DMS114 treated with DMSO at 0.1 percent for 48 hours (cell line): Measurements from ENCODE around the gene TRIM37.
A peak's percentile ranks its signal among the peaks of the same experiment; 100 is the strongest.
"Not testable (repeated sequence)": the region's sequence is repeated elsewhere in the genome, so short reads cannot be mapped to it uniquely, and the experiment has no call there.

Experiments used
- DNase-seq: peaks from one replicate; lab custom pipeline; 2025; ENCODE audit not compliant: unreplicated experiment; lab: John Stamatoyannopoulos, UW

The TRIM37 gene

GRCh38 chr17:59106463-59107305, at the start of gene TRIM37:
Gene TRIM37, minus strand, starts transcription at chr17:59106880. Its CDS starts 419 bp downstream, at chr17:59106461.
- peak; percentile 97 for DNase-seq

DNA sequence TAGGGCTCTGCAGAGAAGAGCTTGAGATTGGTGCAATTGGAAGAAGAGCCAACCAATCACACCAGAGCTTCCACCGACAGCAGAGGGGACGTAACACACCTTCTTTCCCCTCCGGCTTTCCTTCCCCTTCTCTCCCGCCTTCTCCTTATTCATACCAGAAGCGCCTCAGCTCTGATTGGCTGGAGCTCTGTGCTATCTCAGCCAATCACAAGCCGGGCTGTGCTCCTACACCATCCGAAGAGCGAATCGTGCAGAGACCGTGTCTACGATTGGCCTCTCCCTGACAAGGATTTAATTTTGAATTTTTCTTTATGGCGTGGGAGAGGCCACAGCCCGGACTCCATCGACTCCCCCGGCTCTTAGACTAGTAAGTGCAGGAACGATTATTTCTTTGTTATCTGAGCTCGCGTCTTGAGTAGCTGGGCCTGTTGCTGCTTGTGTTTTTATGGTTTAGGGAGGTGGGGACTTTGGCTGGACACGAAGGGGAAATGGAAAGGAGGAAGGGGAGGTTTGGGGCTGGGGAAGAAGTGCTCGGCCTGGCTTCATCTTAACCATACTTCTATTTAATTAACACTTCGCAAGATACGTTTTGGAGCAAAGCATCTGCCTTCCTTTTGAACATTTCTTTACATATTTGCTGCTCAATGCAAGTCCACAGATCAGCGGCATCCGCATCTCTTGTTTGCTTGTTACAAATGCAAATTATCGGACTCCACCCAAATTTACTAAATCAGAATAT, 48.9 kb upstream of the TRIM37 start, which contains the start of gene PRR11:
Gene PRR11 (plus strand): TSS at position 308 of the 739 bp plus-strand sequence. CDS start 14,007 bp downstream, outside the sequence.
- DNase-seq, result no peak

GRCh38 chr17:59154721-59155438, 48.2 kb upstream of the TRIM37 start, which contains the start of gene SKA2:
Gene SKA2, minus strand, starts transcription at chr17:59155186. Its CDS starts 23 bp downstream, at chr17:59155163.
- peak; percentile 100 for DNase-seq

- no peak for DNase-seq
These were observed 47.6 kb upstream of the TRIM37 start for GRCh38 chr17:59154292-59154720.

DNA sequence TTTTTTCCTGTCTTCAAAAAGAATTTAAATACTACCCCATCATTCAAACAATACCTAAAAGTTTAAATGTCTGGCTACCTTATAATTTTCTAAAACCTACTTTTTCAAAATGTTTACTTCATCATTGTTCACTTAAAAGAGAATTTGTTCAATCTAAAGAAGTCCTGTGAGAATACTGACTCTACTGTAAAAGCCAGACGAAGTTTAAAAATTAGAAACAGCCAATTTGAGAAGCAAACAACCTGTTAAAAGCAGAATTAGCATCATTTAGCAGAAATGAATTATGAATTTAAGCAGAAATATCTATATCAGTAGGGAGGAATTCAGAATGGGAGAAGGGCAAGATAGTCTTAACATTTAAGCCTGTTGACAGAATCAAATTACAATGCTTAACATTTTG, 46.2 kb upstream of the TRIM37 start:
- DNase-seq, result no peak

DNA sequence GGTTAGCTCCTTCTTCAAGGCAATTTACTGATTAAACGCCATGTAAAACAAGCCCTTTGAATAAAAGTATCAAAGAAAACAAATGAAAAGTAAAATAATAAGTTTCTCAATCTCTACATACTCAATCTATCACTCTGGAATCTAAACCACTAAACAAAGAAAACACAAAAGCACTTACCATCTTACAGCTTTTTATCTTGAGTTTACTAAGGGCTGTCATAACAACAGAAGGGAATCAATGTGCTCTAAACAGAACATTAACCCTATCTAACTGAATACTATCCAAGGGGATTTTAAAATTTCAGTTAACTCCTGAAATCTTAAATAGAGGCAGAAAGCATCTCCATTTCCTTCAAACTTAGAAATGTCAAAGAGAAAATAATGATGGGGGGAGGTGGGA, 44.9 kb upstream of the TRIM37 start:
- no peak for DNase-seq

GRCh38 chr17:59151006-59151405, 44.3 kb upstream of the TRIM37 start:
- DNase-seq, result no peak

DNA sequence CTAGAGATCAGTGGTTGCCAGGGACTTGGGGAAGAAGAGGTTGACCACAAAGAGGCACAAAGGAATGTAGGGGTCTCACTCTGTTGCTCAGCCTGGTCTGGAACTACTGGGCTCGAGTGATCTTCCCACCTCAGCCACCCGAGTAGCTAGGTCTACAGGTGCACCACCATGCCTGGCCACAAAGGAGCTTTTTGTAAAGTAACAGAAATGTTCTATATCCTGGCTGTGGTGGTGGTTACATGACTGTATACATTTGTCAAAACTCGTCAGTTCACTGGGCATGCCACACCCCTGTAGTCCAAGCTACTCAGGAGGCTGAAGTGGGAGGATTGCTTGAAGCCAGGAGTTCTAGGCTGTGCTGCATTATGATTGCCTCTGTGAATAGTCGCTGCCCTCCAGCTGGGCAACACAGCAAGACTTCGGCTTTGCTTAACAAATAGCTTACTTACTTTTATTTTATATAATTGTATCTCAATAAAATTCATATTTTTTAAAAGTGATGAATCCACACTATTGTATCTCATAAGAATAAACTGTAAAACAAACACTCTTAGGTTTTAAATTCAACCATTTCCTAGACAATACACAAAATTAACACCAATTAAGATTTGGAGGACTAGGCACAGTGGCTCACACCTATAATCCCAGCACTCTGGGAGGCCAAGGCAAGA, 43.3 kb upstream of the TRIM37 start:
- no peak for DNase-seq

DNA sequence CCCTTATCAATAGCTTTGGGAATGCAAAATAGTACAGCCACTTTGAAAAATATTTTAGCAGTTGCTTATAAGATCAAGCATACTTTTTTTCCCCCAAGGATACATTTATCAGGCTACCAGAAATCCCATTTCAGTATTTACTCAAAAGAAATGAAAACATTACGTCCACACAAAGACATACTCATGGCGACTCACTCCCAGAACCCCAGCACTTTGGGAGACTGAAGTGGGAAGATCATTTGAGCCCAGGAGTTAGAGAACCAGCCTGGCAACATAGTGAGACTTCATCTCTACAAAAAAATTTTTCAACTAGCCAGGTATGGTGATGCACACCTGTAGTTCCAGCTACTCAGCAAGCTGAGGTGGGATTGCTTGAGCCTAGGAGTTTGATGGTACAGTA, 42.4 kb upstream of the TRIM37 start:
- DNase-seq, result no peak

- DNase-seq, result no peak
These were observed 39.0 kb upstream of the TRIM37 start for GRCh38 chr17:59145571-59146096.

GRCh38 chr17:59141860-59142259, 35.2 kb upstream of the TRIM37 start:
- no peak for DNase-seq

DNA sequence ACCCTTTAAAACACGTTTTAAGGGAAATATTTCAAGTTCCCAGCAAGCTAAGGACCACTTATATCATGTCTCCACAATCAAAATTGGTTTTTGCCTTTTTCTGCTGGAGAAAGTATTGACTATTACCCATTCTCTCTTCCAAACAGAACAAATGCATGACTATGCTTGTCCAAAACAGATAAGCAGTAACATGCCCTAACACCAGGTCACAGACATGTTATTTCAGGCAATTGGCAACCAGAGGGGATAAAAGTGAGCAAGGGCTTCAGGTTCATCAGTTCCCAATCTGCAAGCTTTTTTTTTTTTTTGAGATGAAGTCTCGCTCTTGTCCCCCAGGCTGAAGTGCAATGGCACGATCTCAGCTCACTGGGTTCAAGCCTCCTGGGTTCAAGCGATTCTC, 33.3 kb upstream of the TRIM37 start:
- no peak for DNase-seq

DNA sequence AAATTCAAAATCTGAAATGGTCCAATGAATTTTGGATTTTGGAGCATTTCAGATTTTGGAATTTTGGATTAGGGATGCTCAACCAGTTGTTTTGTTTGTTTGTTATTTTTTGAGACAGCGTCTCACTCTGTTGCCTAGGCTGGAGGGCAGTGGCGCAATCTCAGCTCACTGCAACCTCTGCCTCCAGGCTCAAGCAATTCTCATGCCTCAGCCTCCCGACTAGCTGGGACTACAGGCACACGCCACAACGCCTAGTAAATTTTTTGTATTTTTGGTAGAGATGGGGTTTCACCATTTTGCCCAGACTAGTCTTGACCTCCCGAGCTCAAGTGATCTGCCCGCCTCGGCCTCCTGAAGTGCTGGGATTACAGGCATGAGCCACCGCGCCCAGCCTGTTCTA, 31.7 kb upstream of the TRIM37 start:
- not testable (repeated sequence) for DNase-seq

- DNase-seq, result no peak
These were observed 24.5 kb upstream of the TRIM37 start for GRCh38 chr17:59131131-59131530.

DNA sequence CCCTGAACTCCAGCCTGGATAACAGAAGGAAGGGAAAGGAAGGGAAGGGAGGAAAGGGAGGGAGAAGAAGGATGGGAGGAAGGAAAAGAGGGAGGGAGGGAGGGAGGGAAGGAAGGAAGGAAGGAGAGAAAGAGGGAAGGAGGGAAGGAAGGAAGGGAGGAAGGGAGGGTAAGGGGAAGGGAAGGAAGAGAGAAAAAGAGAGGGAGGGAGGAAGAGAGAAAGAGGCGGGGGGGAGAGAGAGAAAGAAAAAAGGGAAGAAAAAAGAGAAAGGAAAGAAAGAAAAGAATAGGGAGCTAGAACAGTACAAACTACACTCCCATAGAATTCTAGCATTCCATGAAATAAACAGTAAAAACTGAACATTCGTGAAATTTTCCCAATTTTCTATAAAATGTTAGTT, 23.1 kb upstream of the TRIM37 start:
- no peak for DNase-seq

GRCh38 chr17:59126809-59127417, 20.2 kb upstream of the TRIM37 start:
- DNase-seq, result no peak

- DNase-seq, result no peak
These were observed 18.0 kb upstream of the TRIM37 start for GRCh38 chr17:59124665-59125064.

DNA sequence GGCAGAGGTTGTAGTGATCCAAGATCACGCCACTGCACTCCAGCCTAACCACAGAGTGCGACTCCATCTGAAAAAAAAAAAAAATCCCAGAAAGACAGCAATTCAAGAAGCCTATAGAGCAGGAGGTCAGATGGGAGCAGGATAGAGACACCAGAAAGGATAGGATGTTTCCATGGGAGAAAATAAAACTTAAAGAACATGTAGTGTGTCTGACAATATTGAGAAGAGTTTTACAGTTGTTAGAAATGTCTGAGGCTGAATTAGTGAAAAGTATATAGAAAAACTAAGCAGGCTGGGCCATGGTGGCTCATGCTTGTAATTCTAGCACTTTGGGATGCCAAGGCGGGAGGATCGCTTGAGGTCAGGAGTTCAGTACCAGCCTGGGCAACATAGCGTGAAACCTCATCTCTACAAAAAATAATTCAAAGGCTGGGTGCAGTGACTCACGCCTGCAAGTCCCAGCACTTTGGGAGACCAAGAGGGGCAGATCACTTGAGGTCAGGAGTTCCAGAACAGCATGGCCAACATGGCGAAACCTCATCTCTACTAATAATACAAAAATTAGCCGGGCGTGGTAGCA, 15.3 kb upstream of the TRIM37 start:
- no peak for DNase-seq

- DNase-seq, result no peak
These were observed 8.8 kb upstream of the TRIM37 start for GRCh38 chr17:59115474-59115873.

- DNase-seq, result no peak
These were observed 4.9 kb upstream of the TRIM37 start for GRCh38 chr17:59111539-59111938.
